UCSD-AML1 (cell line): Measurements from ENCODE around the gene KLHDC4.

Experiments
- DNase-seq: peaks from one replicate; lab custom pipeline; 2025; ENCODE audit not compliant: unreplicated experiment; lab: John Stamatoyannopoulos, UW

KLHDC4 gene

GRCh38 chr16:87664792-87665191 is 101.0 kb downstream of the KLHDC4 start:
- no peak for DNase-seq

GRCh38 chr16:87662254-87663204 is 103.3 kb downstream of the KLHDC4 start:
- DNase-seq = no peak

GRCh38 chr16:87661561-87661960 is 104.2 kb downstream of the KLHDC4 start:
- peak; percentile 73 for DNase-seq

GRCh38 chr16:87658564-87659225 is 107.1 kb downstream of the KLHDC4 start:
- no peak for DNase-seq
